Activated CD8-positive, alpha-beta T cell treated with anti-CD3 and anti-CD28 coated beads, Interleukin-2, amount 10 ng/mL, durations not matched to agents 7 days and 5 days (primary cell): ENCODE data around the gene EHF. TPM values are rescaled to one million over a fixed set of nuclear protein-coding genes. Genes with fewer than 3 reads are reported as not detected.

ENCODE experiments used
- ATAC-seq: fragments of 150-1000 bp; cut with Tn5 transposase; one replicate; pipeline ENCODE4 v1.10.0; 2021; ENCODE audit warnings: moderate library complexity
- CTCF ChIA-PET: fragments of 350-600 bp; sonication (Branson Sonifier 250); formaldehyde crosslinking; loops from one replicate; lab custom pipeline; 2021; ENCODE audit warnings: antibody characterized with exemption; lab: Charles Lee
- POLR2A ChIA-PET: fragments of 350-600 bp; sonication (Branson Sonifier 250); formaldehyde crosslinking; loops from one replicate; lab custom pipeline; 2021; ENCODE audit warnings: antibody characterized with exemption; lab: Charles Lee
- DNase-seq: peaks from one replicate; pipeline ENCODE4 v3.0.0-alpha.2; 2020
- H3K27ac Mint-ChIP-seq: one replicate; pipeline ENCODE4 v1.8.0; 2021; ENCODE audit warnings: mild to moderate bottlenecking, mixed read lengths
- H3K27me3 Mint-ChIP-seq: one replicate; pipeline ENCODE4 v1.8.0; 2021; ENCODE audit warnings: low read depth, mixed read lengths
- H3K36me3 Mint-ChIP-seq: one replicate; pipeline ENCODE4 v1.8.0; 2021; ENCODE audit warnings: low read depth, mixed read lengths
- H3K4me1 Mint-ChIP-seq: one replicate; pipeline ENCODE4 v1.8.0; 2021; ENCODE audit warnings: low read depth, mixed read lengths
- H3K4me3 Mint-ChIP-seq: one replicate; pipeline ENCODE4 v1.8.0; 2021; ENCODE audit warnings: mild to moderate bottlenecking, mixed read lengths
- H3K9me3 Mint-ChIP-seq: one replicate; pipeline ENCODE4 v1.8.0; 2022; ENCODE audit warnings: mixed read lengths; ENCODE audit not compliant: insufficient read depth
- total RNA-seq, 2 experiments: library from RNA; stranded (reverse); gene quantifications; one replicate each; pipeline ENCODE4 v1.2.3, GENCODE V29; 2021

The EHF gene
- total RNA-seq, 2 experiments from 2014 or later, result not detected

DNA sequence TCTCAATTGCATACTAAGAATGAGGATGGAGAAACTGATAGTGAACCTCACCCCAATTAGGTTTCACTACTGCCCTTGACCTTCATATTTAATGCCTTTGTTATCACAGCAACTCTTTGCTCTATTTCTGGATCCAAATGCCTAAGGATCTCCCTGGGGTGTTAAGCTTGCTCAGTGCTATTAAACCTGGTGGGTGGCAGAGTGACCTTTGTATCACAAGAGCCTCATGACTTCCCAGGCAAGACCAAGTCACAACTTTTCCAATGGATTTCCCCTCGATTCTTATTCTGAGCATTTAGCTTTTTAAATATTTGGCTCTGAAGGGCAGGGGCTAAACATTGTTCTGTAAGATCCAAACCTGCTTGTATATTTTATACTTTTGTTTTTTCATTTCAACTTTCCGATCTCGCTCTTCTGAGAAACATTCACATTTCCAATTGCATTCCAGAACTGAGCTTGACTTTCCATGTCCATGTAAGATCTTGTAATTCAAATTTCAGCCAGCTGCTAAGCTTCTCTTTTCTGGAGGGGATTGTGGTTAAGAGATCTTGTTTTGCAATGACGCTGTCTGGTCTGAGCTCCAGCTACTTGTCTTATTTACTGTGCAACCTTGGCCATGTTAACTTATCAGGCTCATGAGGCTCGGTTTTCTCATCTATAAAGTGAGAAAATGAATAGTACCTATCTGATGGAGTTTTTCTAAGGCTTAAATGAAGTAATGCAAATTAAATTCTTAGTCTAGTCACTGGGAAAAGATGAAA lies 6.4 kb upstream of the EHF start:
- POLR2A ChIA-PET, result no interaction called here
- no peaks in the 10 kb centered on the region for H3K4me1 Mint-ChIP-seq
- DNase-seq (no peak), ATAC-seq (no peak)
- CTCF ChIA-PET, result no interaction called here
- no peaks in the 10 kb centered on the region for H3K36me3 Mint-ChIP-seq
- no peaks in the 10 kb centered on the region for H3K9me3 Mint-ChIP-seq
- no peak overlapping the region for H3K4me3 Mint-ChIP-seq
- peaks cover 26% of the 10 kb centered on the region for H3K27me3 Mint-ChIP-seq
- H3K27ac Mint-ChIP-seq, result no peak overlapping the region

DNA sequence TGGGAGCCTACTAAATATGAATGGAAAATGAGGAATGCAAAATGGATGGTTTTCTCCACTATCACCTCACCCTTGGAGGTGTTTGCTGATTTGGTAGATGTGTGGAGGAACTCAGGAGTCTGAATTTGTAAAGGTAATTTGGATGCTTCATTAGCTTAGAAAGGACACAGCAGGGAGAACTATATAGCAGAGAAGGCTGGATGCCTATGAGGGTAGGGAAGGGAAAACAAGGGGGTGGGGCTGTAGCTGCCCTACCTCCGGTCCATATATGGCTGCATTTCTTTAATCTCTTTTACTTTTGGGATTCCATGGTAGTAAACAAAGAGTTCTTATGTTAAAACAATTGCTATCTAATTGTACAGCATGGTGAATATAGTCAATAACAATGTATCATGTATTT lies 4.8 kb upstream of the EHF start:
- CTCF ChIA-PET, result no interaction called here
- POLR2A ChIA-PET, result no interaction called here
- DNase-seq, result no peak
- Mint-ChIP-seq H3K36me3 (no peaks in the 10 kb centered on the region), H3K4me3 (no peak overlapping the region), H3K27me3 (peaks cover 28% of the 10 kb centered on the region), H3K9me3 (no peaks in the 10 kb centered on the region), H3K4me1 (no peaks in the 10 kb centered on the region), H3K27ac (no peak overlapping the region)
- ATAC-seq, result no peak

DNA sequence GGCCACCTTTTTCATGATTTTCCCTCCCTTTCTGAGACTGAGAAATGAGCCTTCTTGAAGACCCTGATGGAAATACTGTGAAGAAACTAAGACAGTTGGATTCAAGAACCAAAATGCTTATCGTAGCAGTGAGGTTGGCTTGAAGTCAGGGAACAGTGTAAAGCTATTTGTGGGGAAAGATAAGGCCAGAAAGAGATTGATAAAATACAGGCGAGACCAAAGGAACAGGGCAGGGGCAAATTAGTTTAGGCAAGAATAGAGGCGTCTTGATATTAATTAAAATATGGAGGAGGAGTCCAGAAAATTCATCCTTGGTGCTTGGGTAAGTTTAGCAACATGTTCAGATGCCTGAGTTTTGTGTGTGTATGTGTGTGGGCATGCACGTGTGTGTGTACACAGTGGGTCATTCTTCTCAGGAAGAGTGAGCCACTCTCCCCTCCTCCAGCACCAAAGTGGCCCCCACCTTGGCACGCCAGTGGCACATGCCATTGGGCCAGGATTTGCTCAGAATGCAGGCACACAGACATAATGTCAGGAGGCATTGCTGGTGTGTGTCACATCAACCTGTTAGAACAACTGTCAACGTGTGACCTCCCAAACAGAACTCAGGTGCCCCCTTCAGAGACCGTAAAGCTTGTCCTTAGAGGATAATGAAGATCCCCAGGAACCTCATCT lies 3.9 kb upstream of the EHF start:
- ChIA-PET CTCF (no interaction called here), POLR2A (no interaction called here)
- ATAC-seq (no peak), DNase-seq (no peak)
- Mint-ChIP-seq H3K27ac (no peak overlapping the region), H3K4me1 (no peaks in the 10 kb centered on the region), H3K27me3 (peaks cover 26% of the 10 kb centered on the region), H3K4me3 (no peak overlapping the region), H3K9me3 (no peaks in the 10 kb centered on the region), H3K36me3 (no peaks in the 10 kb centered on the region)

DNA sequence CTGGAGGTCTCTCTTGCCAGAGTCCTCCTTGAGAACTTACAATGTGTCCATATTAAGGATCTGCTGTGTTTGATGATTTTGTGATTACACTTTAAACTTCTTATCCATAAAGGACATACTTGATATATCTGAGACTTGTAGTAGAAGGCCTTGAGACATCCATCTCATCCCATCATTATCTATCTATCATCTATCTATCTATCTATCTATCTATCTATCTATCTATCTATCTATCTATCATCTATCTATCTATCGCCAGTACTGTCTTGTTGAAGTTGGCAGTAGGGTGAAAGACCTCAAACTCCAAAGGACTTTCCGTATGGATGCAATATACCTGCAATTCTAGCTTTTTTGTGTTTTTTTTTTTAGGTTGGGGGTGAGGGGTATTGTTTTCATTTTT lies 2.5 kb upstream of the EHF start:
- H3K9me3 Mint-ChIP-seq, result no peaks in the 10 kb centered on the region
- H3K27me3 Mint-ChIP-seq, result peaks cover 24% of the 10 kb centered on the region
- CTCF ChIA-PET, result no interaction called here
- H3K4me3 Mint-ChIP-seq, result no peak overlapping the region
- H3K4me1 Mint-ChIP-seq, result no peaks in the 10 kb centered on the region
- H3K36me3 Mint-ChIP-seq, result no peaks in the 10 kb centered on the region
- DNase-seq, result no peak
- no peak for ATAC-seq
- H3K27ac Mint-ChIP-seq, result no peak overlapping the region
- POLR2A ChIA-PET, result no interaction called here

DNA sequence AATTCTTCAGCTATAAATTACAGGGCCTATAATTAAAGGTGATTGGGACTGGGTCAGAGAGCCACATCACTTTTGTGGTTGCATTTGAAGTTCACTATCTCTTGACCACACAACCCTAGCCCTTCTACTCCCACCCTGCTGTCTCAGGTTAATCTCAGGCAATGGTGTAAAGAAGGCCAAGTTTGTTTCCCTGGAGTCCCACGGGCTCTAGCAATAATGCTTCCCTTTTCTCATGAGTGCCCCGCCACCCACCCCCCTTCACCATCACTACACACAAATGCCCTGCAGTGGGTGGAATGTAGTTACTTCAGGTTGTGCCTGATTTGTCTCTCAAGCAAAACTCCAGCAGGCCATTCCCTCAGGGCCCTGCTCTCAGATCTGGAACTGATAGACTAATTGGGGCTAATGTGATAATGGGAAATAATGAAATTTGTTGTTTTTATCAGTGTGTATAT lies 1.8 kb upstream of the EHF start:
- DNase-seq (no peak), ATAC-seq (no peak)
- Mint-ChIP-seq H3K27ac (no peak overlapping the region), H3K27me3 (peaks cover 22% of the 10 kb centered on the region), H3K4me3 (no peak overlapping the region), H3K9me3 (no peaks in the 10 kb centered on the region), H3K4me1 (no peaks in the 10 kb centered on the region), H3K36me3 (no peaks in the 10 kb centered on the region)
- CTCF ChIA-PET, result no interaction called here
- POLR2A ChIA-PET, result no interaction called here

DNA sequence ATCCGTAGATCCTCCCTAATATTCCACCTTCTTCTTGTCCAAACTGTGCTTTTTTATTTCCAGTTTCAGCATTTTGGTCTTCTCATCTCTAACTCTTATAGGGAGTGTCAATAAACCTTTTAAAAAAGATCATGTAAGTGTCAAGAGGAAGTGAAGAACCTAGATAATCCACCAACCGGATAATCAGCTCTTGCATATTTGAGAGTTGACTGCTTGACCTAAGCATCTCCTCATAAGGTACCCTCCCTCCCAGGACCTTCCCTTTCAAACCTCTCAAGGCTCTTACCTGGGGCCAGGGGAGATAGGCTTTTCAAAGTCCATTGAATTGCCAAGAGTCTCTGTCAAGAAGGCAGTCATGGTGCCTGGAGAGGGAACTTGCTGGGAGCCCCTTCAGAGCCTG lies 691 bp upstream of the EHF start:
- no peak for ATAC-seq
- no peaks in the 10 kb centered on the region for H3K36me3 Mint-ChIP-seq
- peaks cover 23% of the 10 kb centered on the region for H3K27me3 Mint-ChIP-seq
- H3K9me3 Mint-ChIP-seq, result no peaks in the 10 kb centered on the region
- no peaks in the 10 kb centered on the region for H3K4me1 Mint-ChIP-seq
- CTCF ChIA-PET, result interaction anchor here (1.6 kb wide), 1 partner anchor 34 kb away, joined by 5 read pairs; no protein-coding TSS in a partner anchor
- no peak overlapping the region for H3K4me3 Mint-ChIP-seq
- POLR2A ChIA-PET, result no interaction called here
- DNase-seq, result no peak
- H3K27ac Mint-ChIP-seq, result no peak overlapping the region

DNA sequence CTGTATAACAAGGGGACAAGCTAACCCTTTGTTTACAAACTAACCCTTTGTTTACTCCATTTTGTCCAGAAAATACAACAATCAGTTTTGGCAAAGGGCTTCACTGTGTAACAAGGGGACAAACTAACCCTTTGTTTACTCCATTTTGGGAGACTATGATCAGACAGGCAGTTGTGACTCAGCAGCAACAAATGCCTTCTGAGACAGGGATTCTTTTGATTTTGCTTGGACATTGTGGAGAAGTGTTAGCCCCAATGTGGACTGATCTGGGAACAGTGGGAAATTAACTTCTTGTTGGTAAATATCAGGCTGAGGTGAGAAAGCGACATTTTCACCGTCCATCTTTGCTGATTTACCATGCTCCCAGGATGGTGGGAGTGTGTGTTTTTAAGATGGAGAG lies 983 bp downstream of the EHF start:
- peaks cover 30% of the 10 kb centered on the region for H3K27me3 Mint-ChIP-seq
- ChIA-PET POLR2A (no interaction called here), CTCF (no interaction called here)
- ATAC-seq (no peak), DNase-seq (no peak)
- no peak overlapping the region for H3K27ac Mint-ChIP-seq
- no peaks in the 10 kb centered on the region for H3K4me1 Mint-ChIP-seq
- no peaks in the 10 kb centered on the region for H3K9me3 Mint-ChIP-seq
- no peaks in the 10 kb centered on the region for H3K36me3 Mint-ChIP-seq
- no peak overlapping the region for H3K4me3 Mint-ChIP-seq

DNA sequence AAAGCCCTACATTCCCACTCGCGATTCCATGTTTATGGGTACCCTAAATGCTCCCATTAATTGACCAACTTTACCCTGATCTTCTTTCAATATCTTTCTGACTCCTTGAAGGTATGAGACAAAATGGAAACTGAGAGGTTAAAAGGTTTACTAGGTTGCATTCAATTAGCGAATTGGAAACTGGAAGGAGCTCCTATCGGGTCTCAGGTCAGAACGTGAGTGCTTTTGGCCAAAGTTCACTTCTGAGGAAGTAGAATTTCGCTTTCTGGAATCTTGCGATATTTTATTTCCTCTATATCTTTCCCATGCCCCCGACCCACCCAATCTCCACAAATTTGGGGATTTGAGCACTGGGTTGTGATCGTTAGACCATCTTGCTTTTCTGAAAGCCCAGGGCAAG lies 2.6 kb downstream of the EHF start:
- ChIA-PET CTCF (no interaction called here), POLR2A (no interaction called here)
- no peak overlapping the region for H3K4me3 Mint-ChIP-seq
- H3K27ac Mint-ChIP-seq, result no peak overlapping the region
- no peaks in the 10 kb centered on the region for H3K9me3 Mint-ChIP-seq
- ATAC-seq (no peak), DNase-seq (no peak)
- H3K36me3 Mint-ChIP-seq, result no peaks in the 10 kb centered on the region
- no peaks in the 10 kb centered on the region for H3K4me1 Mint-ChIP-seq
- H3K27me3 Mint-ChIP-seq, result peaks cover 32% of the 10 kb centered on the region

DNA sequence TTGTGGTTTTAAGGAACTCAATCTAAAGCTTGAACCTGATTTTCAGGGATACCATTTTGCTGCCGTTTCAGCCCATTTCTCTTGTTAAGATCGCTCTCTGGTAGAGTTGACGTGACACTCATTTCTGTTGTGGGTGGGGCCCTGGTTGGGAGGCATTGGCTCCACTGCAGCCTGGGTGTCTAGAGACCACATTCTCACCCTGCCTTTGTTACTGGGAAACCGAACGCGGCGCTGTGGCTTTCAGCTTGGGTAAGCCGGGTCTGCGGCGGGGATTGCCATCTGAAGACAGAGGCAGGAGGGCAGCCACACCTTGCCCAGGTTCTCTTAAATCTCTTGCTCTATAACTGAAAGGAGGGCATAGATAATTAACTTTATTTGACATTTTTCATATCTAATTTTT lies 3.2 kb downstream of the EHF start:
- POLR2A ChIA-PET, result no interaction called here
- no peak for DNase-seq
- H3K27me3 Mint-ChIP-seq, result peaks cover 35% of the 10 kb centered on the region

DNA sequence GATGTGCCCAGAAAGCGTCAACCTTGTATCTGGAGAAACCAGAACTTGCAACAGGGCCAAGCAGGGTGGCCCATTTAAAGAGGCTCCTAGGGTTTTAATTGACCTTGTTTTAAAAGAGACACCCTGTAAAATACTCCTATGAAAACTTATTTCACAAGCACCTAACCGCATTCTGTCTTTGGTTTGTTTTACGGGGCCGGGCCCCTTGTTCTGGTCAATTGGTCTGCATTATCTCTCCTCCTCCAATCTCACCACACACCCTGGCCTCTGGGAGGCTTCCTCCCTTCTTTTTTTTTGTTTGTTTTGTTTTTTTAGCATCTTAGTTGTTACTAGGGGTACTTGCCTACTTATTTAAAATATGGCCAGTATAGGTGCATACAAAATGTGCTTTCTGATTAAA lies 4.7 kb downstream of the EHF start:
- DNase-seq (no peak), ATAC-seq (no peak)
- Mint-ChIP-seq H3K36me3 (no peaks in the 10 kb centered on the region), H3K4me3 (no peak overlapping the region), H3K4me1 (no peaks in the 10 kb centered on the region), H3K27me3 (peaks cover 41% of the 10 kb centered on the region), H3K9me3 (no peaks in the 10 kb centered on the region), H3K27ac (no peak overlapping the region)
- ChIA-PET CTCF (no interaction called here), POLR2A (no interaction called here)

More for the DNA sequence above, 3.2 kb downstream of the EHF start:
- Mint-ChIP-seq H3K36me3 (no peaks in the 10 kb centered on the region), H3K4me3 (no peak overlapping the region), H3K27ac (no peak overlapping the region), H3K4me1 (no peaks in the 10 kb centered on the region), H3K9me3 (no peaks in the 10 kb centered on the region)
- CTCF ChIA-PET, result no interaction called here
- no peak for ATAC-seq

DNA sequence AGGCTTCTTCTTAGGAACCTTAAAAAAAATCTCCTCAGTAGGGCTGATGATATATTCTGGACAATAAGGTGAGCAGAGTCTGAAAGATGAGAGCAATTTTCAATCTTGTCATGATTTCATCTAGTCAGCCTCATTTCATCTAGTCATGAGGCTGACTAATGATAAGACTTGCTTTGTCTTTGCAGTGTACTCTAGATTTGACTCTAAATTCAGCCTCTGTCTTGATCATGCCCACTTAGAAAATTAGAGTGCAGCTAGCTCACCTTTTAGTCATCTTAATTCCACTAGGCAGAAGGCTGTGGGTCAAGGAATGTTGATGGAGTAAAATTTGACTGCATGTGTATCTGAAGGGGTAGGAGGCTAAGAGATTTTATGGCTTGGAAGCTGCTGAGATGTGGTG lies 5.5 kb downstream of the EHF start:
- POLR2A ChIA-PET, result no interaction called here
- Mint-ChIP-seq H3K27me3 (peaks cover 40% of the 10 kb centered on the region), H3K4me3 (no peak overlapping the region), H3K36me3 (no peaks in the 10 kb centered on the region), H3K27ac (no peak overlapping the region), H3K9me3 (no peaks in the 10 kb centered on the region), H3K4me1 (no peaks in the 10 kb centered on the region)
- DNase-seq (no peak), ATAC-seq (no peak)
- CTCF ChIA-PET, result interaction anchor here (0.7 kb wide), 1 partner anchor 39 kb away, joined by 3 read pairs; no protein-coding TSS in a partner anchor

DNA sequence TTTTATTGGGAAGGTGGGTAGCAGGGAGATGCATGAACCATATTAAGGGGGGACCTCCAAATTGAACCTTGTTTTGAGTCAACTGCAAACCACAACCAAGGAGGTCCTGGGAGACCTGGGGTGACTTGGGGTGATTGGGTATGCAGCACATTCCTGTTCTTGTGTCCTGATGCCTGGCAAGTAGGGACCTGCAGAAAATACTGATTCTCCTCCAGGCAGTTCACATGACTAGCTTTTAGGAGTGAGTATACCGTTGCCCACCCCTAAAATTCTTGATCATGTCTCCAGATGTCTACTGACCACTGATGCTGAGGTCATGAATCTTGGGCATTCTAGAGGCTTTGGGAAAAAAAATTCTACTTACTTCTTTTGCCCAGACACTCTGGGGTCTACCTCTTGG lies 6.3 kb downstream of the EHF start:
- DNase-seq, result no peak
- H3K9me3 Mint-ChIP-seq, result no peaks in the 10 kb centered on the region
- H3K27me3 Mint-ChIP-seq, result peaks cover 36% of the 10 kb centered on the region
- no peak overlapping the region for H3K4me3 Mint-ChIP-seq
- no peaks in the 10 kb centered on the region for H3K4me1 Mint-ChIP-seq
- ChIA-PET POLR2A (no interaction called here), CTCF (no interaction called here)
- ATAC-seq, result no peak
- H3K36me3 Mint-ChIP-seq, result no peaks in the 10 kb centered on the region
- H3K27ac Mint-ChIP-seq, result no peak overlapping the region
